Common myeloid progenitor, CD34-positive (primary cell): ENCODE data around the gene PAH.
"Not testable (repeated sequence)": the region's sequence is repeated elsewhere in the genome, so short reads cannot be mapped to it uniquely, and the experiment has no call there.

Experiments
- CTCF ChIA-PET: fragments of 350-600 bp; sonication (Branson Sonifier 250); formaldehyde crosslinking; loops from one replicate; lab custom pipeline; 2021; ENCODE audit warnings: antibody characterized with exemption; lab: Charles Lee
- POLR2A ChIA-PET: fragments of 350-600 bp; sonication (Branson Sonifier 250); formaldehyde crosslinking; loops from one replicate; lab custom pipeline; 2021; ENCODE audit warnings: antibody characterized with exemption; lab: Charles Lee
- DNase-seq, 3 donors: peaks; one replicate each; pipeline versions ENCODE4 v3.0.0 to v3.0.0-alpha.2; 2013
- H3K27ac ChIP-seq, 2 experiments: 1 replicate in 1 of 2; 2 replicates in 1 of 2; pipeline ENCODE4 v1.7.0; 2013; ENCODE audit warnings: inconsistent platforms in 2 of 2, low read length in 2 of 2, mild to moderate bottlenecking in 2 of 2, low read depth in 1 of 2, moderate library complexity in 1 of 2; ENCODE audit not compliant: severe bottlenecking in 2 of 2, insufficient read depth in 1 of 2, poor library complexity in 1 of 2
- H3K27me3 ChIP-seq, 5 experiments: replicated peaks in 2 of 5; 1 replicate in 3 of 5; 2 replicates in 2 of 5; pipeline versions ENCODE4 v1.6.1 to v1.7.0; 2013; ENCODE audit warnings: low read length in 4 of 5, mild to moderate bottlenecking in 2 of 5, moderate library complexity in 2 of 5, inconsistent platforms in 1 of 5; ENCODE audit not compliant: insufficient read depth in 5 of 5, control insufficient read depth in 4 of 5
- H3K36me3 ChIP-seq, 4 experiments: 1 replicate in 2 of 4; 2 replicates in 2 of 4; pipeline versions ENCODE4 v1.6.1 to v1.7.0; 2013; ENCODE audit warnings: low read length in 3 of 4, control low read depth in 1 of 4, mild to moderate bottlenecking in 1 of 4; ENCODE audit not compliant: control insufficient read depth in 4 of 4, insufficient read depth in 4 of 4
- H3K4me1 ChIP-seq, 4 experiments: 1 replicate in 3 of 4; 2 replicates in 1 of 4; pipeline versions ENCODE4 v1.6.1 to v1.7.1; 2013; ENCODE audit warnings: low read length in 3 of 4, mild to moderate bottlenecking in 3 of 4, control low read depth in 1 of 4, inconsistent platforms in 1 of 4, moderate library complexity in 1 of 4; ENCODE audit not compliant: control insufficient read depth in 4 of 4, insufficient read depth in 4 of 4; ENCODE audit errors: control extremely low read depth in 1 of 4
- H3K4me3 ChIP-seq, 7 experiments: 1 replicate in 4 of 7; 2 replicates in 3 of 7; pipeline versions ENCODE4 v1.5.1 to v1.7.0; 2013; ENCODE audit warnings: mild to moderate bottlenecking in 7 of 7, low read length in 6 of 7, moderate library complexity in 6 of 7, inconsistent platforms in 2 of 7, low read depth in 2 of 7, control low read depth in 1 of 7; ENCODE audit not compliant: insufficient read depth in 4 of 7, control insufficient read depth in 1 of 7; ENCODE audit errors: extremely low read depth in 1 of 7
- H3K9me3 ChIP-seq, 5 experiments: 1 replicate in 4 of 5; 2 replicates in 1 of 5; pipeline versions ENCODE4 v1.6.1 to v1.7.1; 2013; ENCODE audit warnings: low read length in 4 of 5, mild to moderate bottlenecking in 2 of 5, inconsistent platforms in 1 of 5, low read depth in 1 of 5, moderate library complexity in 1 of 5; ENCODE audit not compliant: control insufficient read depth in 4 of 5, insufficient read depth in 2 of 5; ENCODE audit errors: control extremely low read depth in 1 of 5
- WGBS: methylation state at CpG from one replicate; pipeline ENCODE4 v1.1.5; 2013; ENCODE audit not compliant: insufficient coverage; 5-methylcytosine and 5-hydroxymethylcytosine counted together

Gene PAH

GRCh38 chr12:102833687-102834441 lies 83.2 kb downstream of the PAH start:
- ChIA-PET POLR2A (no interaction called here), CTCF (no interaction called here)
- no peak overlapping the region for H3K27ac ChIP-seq
- no peaks in the 10 kb centered on the region for H3K27me3 ChIP-seq
- no peak overlapping the region for H3K4me3 ChIP-seq
- 46% methylated on average over 2 of the region's 10 CpGs for WGBS
- H3K9me3 ChIP-seq, result no peaks in the 10 kb centered on the region
- H3K36me3 ChIP-seq, result no peaks in the 10 kb centered on the region
- DNase-seq, result peak in 1 of 3 donors; percentile 2
- H3K4me1 ChIP-seq, result no peaks in the 10 kb centered on the region

- 93% methylated on average over 10 of the region's 24 CpGs for WGBS
- H3K4me3 ChIP-seq, DNase-seq, CTCF ChIA-PET, H3K9me3 ChIP-seq, H3K27ac ChIP-seq, POLR2A ChIA-PET, H3K36me3 ChIP-seq, H3K4me1 ChIP-seq, H3K27me3 ChIP-seq: not testable (repeated sequence)
Measured at GRCh38 chr12:102832826-102833225, 84.2 kb downstream of the PAH start.

- peak; percentile 23 to 58 (median 55) for DNase-seq
- Histone ChIP-seq H3K36me3 (no peaks in the 10 kb centered on the region), H3K27ac (no peak overlapping the region), H3K27me3 (peaks cover 0 to 43% (median 7%) of the 10 kb centered on the region in 5 experiments), H3K4me1 (no peaks in the 10 kb centered on the region), H3K9me3 (peaks cover 0 to 4% (median 0%) of the 10 kb centered on the region in 5 experiments), H3K4me3 (no peak overlapping the region)
- POLR2A ChIA-PET, result no interaction called here
- CTCF ChIA-PET, result no interaction called here
- WGBS, result 7% methylated on average over 32 of the region's 36 CpGs
Measured at GRCh38 chr12:102824218-102824835, 92.7 kb downstream of the PAH start.

- no CpG with 5 or more reads among the region's 5 CpGs for WGBS
- Histone ChIP-seq H3K4me3 (no peak overlapping the region), H3K4me1 (no peaks in the 10 kb centered on the region), H3K36me3 (no peaks in the 10 kb centered on the region), H3K27me3 (peaks cover 0 to 43% (median 7%) of the 10 kb centered on the region in 5 experiments), H3K9me3 (peaks cover 0 to 4% (median 0%) of the 10 kb centered on the region in 5 experiments), H3K27ac (no peak overlapping the region)
- no peak for DNase-seq
- ChIA-PET POLR2A (interaction anchor here (0.6 kb wide), 1 partner anchor 45 kb away, joined by 3 read pairs; no protein-coding TSS in a partner anchor), CTCF (interaction anchor here (1.2 kb wide), 1 partner anchor 31 kb away, joined by 3 read pairs; no protein-coding TSS in a partner anchor)
Measured at GRCh38 chr12:102821149-102821548, 95.9 kb downstream of the PAH start.

- peak; percentile 3 to 35 (median 32) for DNase-seq
- CTCF ChIA-PET, result interaction anchor here (0.6 to 1.7 kb wide), 3 partner anchors 11 to 873 kb away, joined by 3 to 4 read pairs (median 3); no protein-coding TSS in a partner anchor
- no CpG with 5 or more reads among the region's 5 CpGs for WGBS
- Histone ChIP-seq H3K27me3 (peaks cover 0 to 19% (median 8%) of the 10 kb centered on the region in 5 experiments), H3K4me1 (no peaks in the 10 kb centered on the region), H3K4me3 (no peak overlapping the region), H3K27ac (no peak overlapping the region), H3K36me3 (no peaks in the 10 kb centered on the region), H3K9me3 (no peaks in the 10 kb centered on the region)
- POLR2A ChIA-PET, result no interaction called here
Measured at GRCh38 chr12:102816816-102817434, 100.1 kb downstream of the PAH start.

GRCh38 chr12:102814691-102815367 lies 102.2 kb downstream of the PAH start:
- no CpG with 5 or more reads among the region's 2 CpGs for WGBS
- H3K27ac ChIP-seq, result no peak overlapping the region
- no peaks in the 10 kb centered on the region for H3K36me3 ChIP-seq
- H3K4me1 ChIP-seq, result no peaks in the 10 kb centered on the region
- POLR2A ChIA-PET, result no interaction called here
- CTCF ChIA-PET, result no interaction called here
- H3K9me3 ChIP-seq, result no peaks in the 10 kb centered on the region
- no peak overlapping the region for H3K4me3 ChIP-seq
- no peak for DNase-seq
- H3K27me3 ChIP-seq, result peaks cover 0 to 14% (median 10%) of the 10 kb centered on the region in 5 experiments
